Stimulated activated CD8-positive, alpha-beta memory T cell treated with anti-CD3 and anti-CD28 coated beads, Interleukin-15, amount 100 ng/mL, for 48 hours (primary cell): ENCODE results near the gene ASCL4.
"Not testable (repeated sequence)": the region's sequence is repeated elsewhere in the genome, so short reads cannot be mapped to it uniquely, and the experiment has no call there.

Source experiments
- DNase-seq, 2 donors: peaks; one replicate each; pipeline ENCODE4 v3.0.0-alpha.2; 2020; ENCODE audit warnings: low read depth in 2 of 2

The ASCL4 gene

DNA sequence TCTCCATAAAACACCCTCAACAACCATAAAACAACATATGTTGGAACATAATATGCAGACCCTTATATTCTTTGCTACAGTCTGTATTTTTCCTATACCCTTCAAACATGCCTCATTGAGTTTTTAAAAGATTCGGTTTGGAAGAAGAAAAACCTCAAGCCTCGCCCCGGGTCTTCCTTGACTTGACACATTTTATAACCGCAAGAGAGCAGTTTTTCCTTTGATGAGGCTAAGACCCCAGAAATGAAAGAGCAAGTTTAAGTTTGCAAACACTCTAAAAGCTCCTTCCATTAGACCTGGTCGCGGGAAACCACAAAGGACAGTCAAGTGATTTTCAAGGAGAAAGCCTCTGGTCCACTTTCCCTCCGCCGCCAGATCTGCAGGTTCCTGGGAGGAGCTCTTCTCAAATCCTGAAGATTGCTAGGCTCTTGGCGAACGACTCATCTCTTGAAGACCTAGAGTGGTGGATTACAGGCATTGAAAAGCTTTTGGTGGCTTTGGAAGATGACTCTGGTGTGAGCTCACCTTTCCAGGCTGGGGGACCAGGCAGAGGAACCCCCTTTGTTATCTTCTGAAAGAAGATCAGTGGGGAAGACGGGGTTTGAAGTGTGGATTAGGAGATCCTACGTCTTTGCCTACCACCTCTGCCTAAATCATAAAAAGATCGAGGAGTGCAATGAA is at the start of gene ASCL4:
Gene ASCL4 (plus strand): TSS at position 356 of the 681 bp plus-strand sequence. CDS start 515 bp downstream, outside the sequence.
- no peak for DNase-seq

DNA sequence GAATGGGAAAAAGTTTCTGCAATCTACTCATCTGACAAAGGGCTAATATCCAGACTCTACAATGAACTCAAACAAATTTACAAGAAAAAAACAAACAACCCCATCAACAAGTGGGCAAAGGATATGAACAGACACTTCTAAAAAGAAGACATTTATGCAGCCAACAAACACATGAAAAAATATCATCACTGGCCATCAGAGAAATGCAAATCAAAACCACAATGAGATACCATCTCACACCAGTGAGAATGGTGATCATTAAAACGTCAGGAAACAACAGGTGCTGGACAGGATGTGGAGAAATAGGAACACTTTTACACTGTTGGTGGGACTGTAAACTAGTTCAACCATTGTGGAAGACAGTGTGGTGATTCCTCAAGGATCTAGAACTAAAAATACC is 47.2 kb upstream of the ASCL4 start:
- DNase-seq: not testable (repeated sequence)

DNA sequence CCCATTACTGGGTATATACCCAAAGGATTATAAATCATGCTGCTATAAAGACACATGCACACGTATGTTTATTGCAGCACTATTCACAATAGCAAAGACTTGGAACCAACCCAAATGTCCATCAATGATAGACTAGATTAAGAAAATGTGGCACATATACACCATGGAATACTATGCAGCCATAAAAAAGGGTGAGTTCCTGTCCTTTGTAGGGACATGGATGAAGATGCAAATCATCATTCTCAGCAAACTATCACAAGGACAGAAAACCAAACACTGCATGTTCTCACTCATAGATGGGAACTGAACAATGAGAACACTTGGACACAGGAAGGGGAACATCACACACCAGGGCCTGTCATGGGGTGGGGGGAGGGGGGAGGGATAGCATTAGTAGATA is 46.8 kb upstream of the ASCL4 start:
- DNase-seq: not testable (repeated sequence)

- no peak for DNase-seq
These were observed 43.7 kb upstream of the ASCL4 start for GRCh38 chr12:107730618-107731341.

- no peak for DNase-seq
These were observed 43.1 kb upstream of the ASCL4 start for GRCh38 chr12:107731366-107731765.

- no peak for DNase-seq
These were observed 42.1 kb upstream of the ASCL4 start for GRCh38 chr12:107732365-107732764.

DNA sequence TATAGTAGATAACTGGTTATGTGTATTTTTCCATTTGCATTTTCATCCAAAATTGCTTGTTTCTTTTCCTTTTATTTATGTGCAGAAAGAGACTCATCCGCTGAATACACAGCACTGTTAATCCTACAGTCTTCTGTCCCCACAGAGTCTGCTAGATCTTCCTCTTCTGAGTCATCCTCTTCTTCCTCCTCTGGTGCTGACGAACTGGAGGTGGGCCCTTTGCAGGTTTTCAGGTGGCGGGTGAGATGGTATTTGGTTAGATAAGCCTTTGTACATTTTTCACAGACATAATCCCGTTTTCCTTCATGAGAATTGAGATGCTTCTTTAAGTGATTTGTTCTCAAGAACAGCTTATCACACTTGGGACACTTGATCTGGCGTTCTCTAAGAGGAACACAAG is 40.4 kb upstream of the ASCL4 start:
- no peak for DNase-seq

DNA sequence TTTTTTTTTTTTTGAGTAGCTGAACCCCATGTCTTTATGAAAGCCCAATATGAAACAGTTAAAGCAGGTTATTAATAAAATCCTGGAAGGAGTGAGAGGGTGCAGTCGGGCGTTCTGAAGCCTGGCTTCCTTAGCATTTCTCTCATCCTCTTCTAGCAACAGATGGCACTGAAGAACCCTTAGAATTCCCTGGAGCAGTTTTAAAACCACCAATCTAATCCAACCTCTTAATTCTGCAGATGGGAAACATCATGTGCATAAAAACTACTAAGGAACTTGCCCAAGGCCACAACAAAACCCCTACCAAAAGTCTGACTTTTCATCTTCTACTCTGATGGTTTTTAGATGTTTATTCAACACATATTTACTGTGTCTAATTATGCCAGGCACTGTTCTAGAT is 38.7 kb upstream of the ASCL4 start:
- no peak for DNase-seq

DNA sequence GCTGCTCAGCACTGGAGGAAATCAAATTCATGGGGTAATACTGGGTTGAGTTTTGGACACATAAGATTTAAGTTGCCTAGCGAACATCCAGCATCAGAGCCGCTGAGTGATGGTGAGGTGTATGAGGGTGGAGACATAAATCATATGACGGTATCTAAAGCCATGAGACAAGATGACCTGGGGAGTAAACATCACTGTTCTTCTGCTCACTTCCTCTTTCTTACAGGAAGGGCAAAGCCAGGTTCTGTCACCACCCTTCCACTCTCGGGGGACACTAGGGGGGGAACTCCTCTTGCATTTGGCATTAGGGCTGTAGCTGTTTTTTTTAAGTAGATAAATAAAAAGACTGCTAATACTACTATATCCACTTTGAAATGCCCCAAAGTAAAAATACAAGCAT is 37.6 kb upstream of the ASCL4 start:
- no peak for DNase-seq

GRCh38 chr12:107748472-107748871 is 26.0 kb upstream of the ASCL4 start:
- DNase-seq: no peak

- DNase-seq: no peak
These were observed 25.4 kb upstream of the ASCL4 start for GRCh38 chr12:107749083-107749482.

- DNase-seq: peak in 1 of 2 donors; percentile 11
These were observed 15.1 kb upstream of the ASCL4 start for GRCh38 chr12:107759410-107759809.

DNA sequence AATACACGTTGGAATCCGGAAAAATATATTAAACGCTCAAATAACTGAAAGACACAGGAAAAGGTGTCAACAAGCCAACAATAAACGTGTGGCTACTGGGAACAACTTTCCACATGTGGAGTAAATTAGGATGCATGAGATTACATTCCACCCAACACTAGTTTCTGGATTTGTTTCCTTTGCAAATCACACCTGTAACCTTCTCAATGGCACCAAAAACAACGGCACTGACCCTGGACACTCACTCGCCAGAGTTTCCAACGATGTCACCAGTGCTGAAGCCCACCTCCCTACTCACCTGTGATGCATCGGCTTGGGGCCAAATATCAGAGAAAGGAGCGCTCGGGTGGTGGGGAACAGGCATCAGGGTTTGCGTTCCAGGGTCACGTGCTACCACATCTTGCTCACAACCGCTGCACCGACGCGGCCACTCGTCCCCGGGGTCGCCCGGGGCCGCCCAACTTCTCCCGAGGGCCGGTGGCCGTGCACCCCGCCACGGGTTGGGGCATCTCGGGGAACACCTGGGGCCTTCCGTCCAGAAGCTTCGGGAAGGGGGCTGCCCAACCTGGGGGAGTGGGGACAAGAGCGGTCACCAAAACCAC is 14.2 kb upstream of the ASCL4 start:
- DNase-seq: peak; percentile 11 to 13

DNA sequence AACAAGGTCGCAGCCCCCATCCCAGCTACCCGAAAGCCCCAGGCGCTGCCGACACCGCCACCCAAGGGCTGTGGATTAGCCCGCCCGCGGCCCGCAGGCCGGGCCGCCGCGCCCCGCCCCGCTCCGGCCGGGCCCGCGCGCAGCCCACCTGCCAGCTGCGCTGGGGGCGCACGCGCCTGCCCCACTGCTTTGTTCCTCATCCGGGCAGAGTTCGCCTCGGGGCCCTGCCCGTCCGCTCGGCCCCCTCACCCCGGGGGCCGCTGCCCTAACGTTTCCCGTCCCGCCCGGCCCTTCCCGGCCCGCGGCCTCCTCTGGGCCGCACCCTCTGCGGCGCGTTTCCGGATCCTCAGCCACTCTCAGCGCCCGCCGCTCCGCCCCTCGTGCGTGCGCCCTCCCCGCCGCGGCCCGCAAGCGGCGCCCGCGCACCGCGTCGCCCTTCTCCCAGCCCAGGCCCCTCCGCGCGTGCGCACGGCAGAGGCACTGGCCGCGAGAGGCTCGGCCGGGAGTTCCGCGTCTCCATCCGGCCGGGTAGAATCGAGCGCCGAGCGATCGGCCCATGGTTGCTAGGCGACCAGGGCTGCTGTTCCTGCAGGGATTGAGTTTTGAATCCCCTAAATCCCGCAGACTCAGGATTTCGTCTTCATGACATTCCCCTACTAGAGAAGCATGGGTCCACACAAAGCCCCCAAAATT is 13.5 kb upstream of the ASCL4 start, which contains the start of gene PRDM4:
Gene PRDM4 (minus strand): TSS at position 329 of the 693 bp plus-strand sequence. CDS start 622 bp downstream, outside the sequence.
- peak; percentile 87 to 89 for DNase-seq

GRCh38 chr12:107761502-107761904 is 13.0 kb upstream of the ASCL4 start:
- no peak for DNase-seq

DNA sequence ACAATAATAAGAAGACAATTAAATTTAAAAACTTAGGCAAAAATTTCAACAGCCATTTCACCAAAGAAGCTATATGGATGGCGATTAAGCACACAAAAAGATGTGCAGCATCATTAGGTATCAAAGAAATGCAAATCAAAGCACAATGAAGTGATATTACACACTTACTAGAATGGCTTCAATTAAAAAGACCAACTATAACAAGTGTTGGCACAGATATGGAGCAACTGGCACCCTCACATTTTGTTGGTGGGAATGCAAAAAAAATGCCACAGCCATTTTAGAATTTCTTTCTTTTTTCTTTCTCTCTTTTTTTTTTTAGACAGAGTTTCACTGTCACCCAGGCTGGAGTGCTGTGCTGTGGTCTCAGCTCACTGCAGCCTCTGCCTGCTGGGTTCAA is 11.6 kb upstream of the ASCL4 start:
- no peak for DNase-seq

DNA sequence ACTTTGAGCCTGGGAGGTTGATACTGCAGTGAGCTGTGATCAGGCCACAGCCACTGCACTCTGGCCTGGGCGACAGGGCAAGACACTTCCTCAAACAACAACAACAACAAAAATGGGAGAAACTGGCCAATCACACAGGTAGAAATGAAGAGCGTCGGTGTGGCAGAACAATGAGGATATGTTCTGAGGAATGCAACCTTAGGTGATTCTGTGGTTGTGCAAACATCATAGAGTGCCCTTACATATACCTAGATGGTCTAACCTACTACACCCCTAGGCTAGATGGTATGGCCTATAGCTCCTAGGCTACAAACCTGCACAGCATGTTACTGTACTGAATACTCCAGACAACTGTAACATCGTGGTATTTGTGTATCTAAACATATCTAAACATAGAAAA is 9.9 kb upstream of the ASCL4 start:
- DNase-seq: no peak

GRCh38 chr12:107765316-107765715 is 9.2 kb upstream of the ASCL4 start:
- DNase-seq: no peak

DNA sequence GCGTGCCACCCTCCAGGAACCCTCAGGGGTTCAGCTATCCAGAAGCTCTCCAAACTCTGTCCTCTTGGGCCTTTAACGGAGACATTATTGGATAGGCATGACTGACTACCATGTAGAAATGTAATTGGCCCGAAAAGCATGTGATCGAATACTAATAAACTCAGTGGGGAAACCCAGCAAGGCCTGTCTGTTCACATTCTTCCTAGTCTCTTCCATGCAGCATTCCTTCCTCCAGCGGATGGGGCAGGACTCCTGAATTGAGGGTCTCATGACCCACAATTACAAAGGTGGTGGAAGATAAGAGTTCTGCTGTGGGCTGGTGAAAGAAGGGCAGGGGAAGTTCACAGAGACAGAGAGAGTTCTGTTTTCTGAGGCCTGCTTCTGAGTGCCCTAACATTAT is 7.0 kb upstream of the ASCL4 start:
- no peak for DNase-seq

GRCh38 chr12:107775093-107775721 is 703 bp downstream of the ASCL4 start:
- no peak for DNase-seq

DNA sequence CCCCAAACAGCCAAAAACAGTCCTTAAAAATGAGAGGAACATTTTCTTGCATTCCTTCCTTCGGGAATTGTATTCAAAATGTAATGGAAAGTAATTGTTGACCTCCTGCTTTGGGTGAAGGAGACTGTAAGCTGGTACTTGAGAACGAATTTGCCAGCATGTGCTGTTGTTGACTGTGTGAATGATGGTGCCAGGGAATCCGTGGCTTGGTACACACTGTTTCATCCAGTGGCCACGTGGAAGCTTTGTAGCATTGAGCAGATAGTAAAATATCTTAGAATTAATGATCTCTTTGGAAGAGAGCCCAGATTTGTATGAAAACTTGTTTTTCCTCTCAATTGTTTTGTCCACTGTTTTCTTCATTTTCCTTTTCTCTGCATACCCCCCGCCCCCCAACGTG is 1.7 kb downstream of the ASCL4 start:
- no peak for DNase-seq
